Small intestine (tissue), 7 donors: ENCODE measurements around the gene CERK. TPM values are rescaled to one million over a fixed set of nuclear protein-coding genes. Genes with fewer than 3 reads are reported as not detected.
"Not testable (repeated sequence)": the region's sequence is repeated elsewhere in the genome, so short reads cannot be mapped to it uniquely, and the experiment has no call there.

Source experiments
- DNase-seq, 2 donors: peaks; one replicate each; pipeline versions ENCODE4 v3.0.0 to v3.0.0-alpha.2; 2013
- FAIRE-seq: peaks from 2 replicates; lab custom pipeline; 2012; peaks lifted over from hg19 to GRCh38; lab: Jason Lieb, UNC
- H3K27ac ChIP-seq, 3 donors: one replicate each; pipeline ENCODE4 v1.5.1; 2013; ENCODE audit warnings: low read length in 2 of 3, mild to moderate bottlenecking in 2 of 3, control low read depth in 1 of 3, inconsistent platforms in 1 of 3, low read depth in 1 of 3, moderate library complexity in 1 of 3
- H3K27me3 ChIP-seq, 3 donors: one replicate each; pipeline ENCODE4 v1.6.1; 2013; ENCODE audit warnings: low read length in 3 of 3, inconsistent platforms in 1 of 3; ENCODE audit not compliant: control insufficient read depth in 3 of 3, insufficient read depth in 3 of 3
- H3K36me3 ChIP-seq, 3 donors: one replicate each; pipeline ENCODE4 v1.6.1; 2013; ENCODE audit warnings: low read length in 3 of 3, inconsistent platforms in 1 of 3, low read depth in 1 of 3, mild to moderate bottlenecking in 1 of 3, moderate library complexity in 1 of 3; ENCODE audit not compliant: control insufficient read depth in 3 of 3, insufficient read depth in 2 of 3
- H3K4me1 ChIP-seq, 3 donors: one replicate each; pipeline ENCODE4 v1.6.1; 2013; ENCODE audit warnings: low read length in 2 of 3, inconsistent platforms in 1 of 3, low read depth in 1 of 3, mild to moderate bottlenecking in 1 of 3, moderate library complexity in 1 of 3; ENCODE audit not compliant: control insufficient read depth in 3 of 3, insufficient read depth in 2 of 3
- H3K4me3 ChIP-seq, 3 donors: one replicate each; pipeline ENCODE4 v1.5.1; 2013; ENCODE audit warnings: low read length in 3 of 3, control low read depth in 1 of 3, inconsistent platforms in 1 of 3, low read depth in 1 of 3, mild to moderate bottlenecking in 1 of 3, moderate library complexity in 1 of 3
- H3K9me3 ChIP-seq, 2 donors: one replicate each; pipeline ENCODE4 v1.6.1; 2013; ENCODE audit warnings: low read depth in 1 of 2, low read length in 1 of 2; ENCODE audit not compliant: control insufficient read depth in 2 of 2, insufficient read depth in 1 of 2
- WGBS, 3 donors: extraction: QIAGEN DNeasy Blood & Tissue Kit; methylation state at CpG; one replicate each; pipeline ENCODE4 v1.1.7; 2013; 5-methylcytosine and 5-hydroxymethylcytosine counted together
- polyA plus RNA-seq, 4 donors: library from polyadenylated mRNA; stranded (reverse) in 3 of 4; unstranded in 1 of 4; fragments of 200-250 nt in 3 of 4; fragments of 120-200 nt in 1 of 4; gene quantifications; one replicate each; pipeline versions ENCODE4 v1.2.1 to v1.2.3, GENCODE V29; 2013
- donor health status: healthy with polysubstance abuse.
- donor health status: control.
- donor health status: control.
- donor health status: Bipolar disorder and iron deficiency.
- donor health status: healthy.

CERK gene
- polyA plus RNA-seq, 4 donors = 43.7 to 84.7 (median 59.7) TPM

DNA sequence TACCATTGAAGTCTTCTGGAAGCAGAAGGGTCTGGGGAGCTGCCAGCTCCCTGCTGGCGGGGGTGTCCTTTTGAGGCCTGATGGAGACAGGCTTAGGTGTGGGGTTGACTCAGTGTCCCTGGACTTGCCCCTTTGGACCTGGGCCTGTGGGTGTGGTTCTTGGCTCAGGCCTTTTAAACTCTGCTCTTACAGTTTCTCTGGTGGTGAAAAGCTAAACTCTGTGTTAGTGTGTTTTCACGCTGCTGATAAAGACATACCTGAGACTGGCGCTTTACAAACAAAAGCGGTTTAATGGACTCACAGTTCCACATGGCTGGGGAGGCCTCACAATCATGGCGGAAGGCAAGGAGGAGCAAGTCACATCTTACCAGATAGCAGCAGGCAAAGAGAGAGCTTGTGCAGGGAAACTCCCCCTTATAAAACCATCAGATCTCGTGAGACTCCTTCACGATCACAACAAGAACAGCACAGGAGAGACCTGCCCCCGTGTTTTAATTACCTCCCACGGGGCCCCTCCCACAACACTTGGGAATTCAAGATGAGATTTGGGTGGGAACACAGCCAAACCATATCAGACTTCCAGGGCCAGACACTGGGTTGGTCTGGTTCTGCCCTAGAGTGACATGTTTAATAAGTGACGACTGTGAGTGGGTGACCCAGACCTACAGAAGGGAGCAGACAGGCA, 91.4 kb downstream of the CERK start:
- FAIRE-seq (no peak), DNase-seq (peak; percentile 88 to 97)
- Histone ChIP-seq H3K36me3 (peaks cover 0 to 52% (median 0%) of the 10 kb centered on the region in 3 donors), H3K27ac (peak overlapping the region; percentile 73 to 88 (median 82)), H3K4me3 (no peak overlapping the region), H3K4me1 (peaks cover 15 to 48% (median 18%) of the 10 kb centered on the region in 3 donors), H3K27me3 (no peaks in the 10 kb centered on the region), H3K9me3 (peaks cover 0 to 13% of the 10 kb centered on the region in 2 donors)
- WGBS, 3 donors = 11 to 65% (median 38%) methylated on average over 10 of the region's 10 CpGs

DNA sequence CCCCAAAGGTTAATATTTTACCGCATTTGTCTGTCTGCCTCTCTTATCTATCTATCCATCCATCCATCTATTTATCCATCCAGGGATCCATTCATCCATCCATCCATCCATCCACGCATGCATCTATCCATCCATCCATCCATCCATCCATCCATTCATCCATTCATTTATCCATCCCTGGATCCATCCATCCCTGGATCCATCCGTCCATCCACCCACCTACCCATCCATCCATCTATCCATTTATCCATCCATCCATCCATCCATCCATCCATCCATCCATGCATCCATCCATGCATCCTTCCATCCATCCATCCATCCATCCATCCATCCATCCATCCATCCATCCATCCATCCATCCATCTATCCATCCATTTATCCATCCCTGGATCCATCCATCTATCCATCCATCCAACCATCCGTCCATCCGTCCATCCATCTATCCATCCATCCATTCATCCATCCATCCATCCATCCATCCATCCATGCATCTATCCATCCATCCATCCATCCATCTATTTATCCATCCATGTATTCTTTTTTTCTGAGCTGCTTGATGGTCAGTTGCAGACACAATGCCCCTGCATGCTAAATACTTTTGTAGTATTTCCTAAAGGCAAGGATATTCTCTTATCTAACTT, 95.1 kb downstream of the CERK start:
- DNase-seq, H3K4me3 ChIP-seq, FAIRE-seq, H3K27me3 ChIP-seq, H3K27ac ChIP-seq: not testable (repeated sequence)
- H3K9me3 ChIP-seq = peaks cover 0 to 13% of the 10 kb centered on the region in 2 donors
- 90 to 95% (median 91%) methylated on average over 5 of the region's 5 CpGs for WGBS, 3 donors
- peaks cover 0 to 59% (median 2%) of the 10 kb centered on the region in 3 donors for H3K36me3 ChIP-seq
- H3K4me1 ChIP-seq = peaks cover 9 to 57% (median 22%) of the 10 kb centered on the region in 3 donors

DNA sequence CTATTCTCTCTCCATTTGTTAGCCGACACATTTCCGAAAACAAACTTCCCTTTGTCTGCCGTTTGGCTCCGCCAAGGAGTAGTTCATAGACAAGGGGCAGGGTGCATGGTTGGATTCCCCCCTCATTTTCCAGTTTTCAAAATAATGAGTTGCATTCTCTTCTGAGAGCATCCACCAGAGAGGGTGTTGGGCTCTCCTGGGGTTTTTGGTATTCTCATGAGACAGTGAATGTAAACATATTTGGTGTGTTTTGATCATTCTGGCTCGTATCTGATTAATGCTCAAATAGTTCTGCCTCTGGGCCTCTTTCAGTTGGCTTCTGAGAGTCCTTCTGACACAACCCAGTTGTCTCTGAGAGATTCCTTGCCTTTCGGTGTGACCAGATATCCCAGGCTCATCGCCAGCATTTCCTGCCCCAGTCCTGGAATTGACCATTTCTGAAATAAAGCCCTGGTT, 96.2 kb downstream of the CERK start:
- H3K4me3 ChIP-seq = no peak overlapping the region
- H3K27me3 ChIP-seq = no peaks in the 10 kb centered on the region
- H3K27ac ChIP-seq = peak overlapping the region in 1 of 3 donors; percentile 29
- peaks cover 0 to 1% of the 10 kb centered on the region in 2 donors for H3K9me3 ChIP-seq
- H3K4me1 ChIP-seq = peaks cover 13 to 52% (median 21%) of the 10 kb centered on the region in 3 donors
- DNase-seq (no peak), FAIRE-seq (no peak)
- WGBS, 3 donors = 73 to 90% (median 85%) methylated on average over 7 of the region's 7 CpGs
- peaks cover 0 to 58% (median 2%) of the 10 kb centered on the region in 3 donors for H3K36me3 ChIP-seq

DNA sequence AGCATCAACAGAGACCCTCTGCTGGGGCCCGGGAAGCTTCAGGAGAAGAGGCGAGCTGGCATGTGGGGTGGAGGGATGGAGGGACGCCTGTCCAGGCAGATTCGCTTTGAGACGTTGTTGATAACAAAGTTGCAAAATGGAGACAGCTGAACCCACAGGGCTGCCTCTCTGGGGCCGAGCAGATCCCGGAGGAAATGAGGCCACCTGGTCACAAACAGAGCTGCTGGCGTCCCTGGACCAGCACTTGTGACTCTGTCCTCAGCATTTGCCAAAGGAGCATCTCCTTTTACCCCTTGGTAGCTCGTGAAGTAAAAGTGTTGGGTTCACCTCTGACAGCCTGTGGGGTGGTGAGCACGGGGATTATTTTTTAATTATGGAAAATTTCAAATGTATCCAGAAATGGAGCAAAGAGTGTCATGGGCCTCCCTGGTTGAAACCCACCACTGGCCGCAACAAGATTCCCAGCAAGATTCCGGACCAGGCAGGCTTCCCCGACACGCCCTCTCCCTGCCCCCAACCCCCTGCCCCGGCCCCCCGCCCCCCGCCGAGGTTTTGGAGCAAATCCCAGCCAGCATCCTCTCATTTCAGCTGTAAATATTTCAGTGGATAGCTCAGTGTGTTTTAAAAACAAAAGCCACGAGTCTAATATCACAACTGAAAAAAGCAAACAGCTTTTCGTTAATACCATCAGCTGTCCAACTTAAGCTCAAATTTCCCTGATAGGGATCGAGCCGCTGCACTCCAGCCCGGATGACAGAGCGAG, 97.6 kb downstream of the CERK start:
- peak overlapping the region in 1 of 3 donors; percentile 50 for H3K27ac ChIP-seq

DNA sequence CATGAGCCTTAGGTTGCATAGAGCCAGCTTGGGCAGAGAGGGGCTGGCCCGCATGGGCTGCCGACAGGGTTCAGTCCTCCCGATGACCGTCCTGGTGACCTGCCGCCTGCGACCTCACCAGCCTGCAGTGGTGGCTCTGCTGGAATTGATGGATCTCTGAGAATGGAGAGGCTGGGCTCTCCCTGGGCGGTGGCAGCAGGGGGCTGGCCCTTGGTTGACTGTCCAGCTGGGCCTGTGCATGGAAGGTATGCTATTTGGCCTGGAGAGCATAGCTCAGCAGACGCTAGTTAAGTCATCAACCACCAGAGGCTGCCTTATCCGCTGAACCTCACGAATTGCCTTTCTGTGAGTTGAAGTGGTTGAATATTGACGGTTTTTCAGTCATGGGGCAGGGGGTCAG, 98.2 kb downstream of the CERK start:
- no peak for DNase-seq
- H3K27me3 ChIP-seq = no peaks in the 10 kb centered on the region
- 89 to 94% (median 92%) methylated on average over 11 of the region's 11 CpGs for WGBS, 3 donors

More for the DNA sequence above, 97.6 kb downstream of the CERK start:
- Histone ChIP-seq H3K4me3 (no peak overlapping the region), H3K9me3 (no peaks in the 10 kb centered on the region), H3K27me3 (no peaks in the 10 kb centered on the region), H3K4me1 (peaks cover 7 to 43% (median 17%) of the 10 kb centered on the region in 3 donors), H3K36me3 (peaks cover 0 to 60% (median 2%) of the 10 kb centered on the region in 3 donors)
- FAIRE-seq = no peak
- WGBS, 3 donors = 69 to 86% (median 85%) methylated on average over 24 of the region's 24 CpGs
- no peak for DNase-seq

DNA sequence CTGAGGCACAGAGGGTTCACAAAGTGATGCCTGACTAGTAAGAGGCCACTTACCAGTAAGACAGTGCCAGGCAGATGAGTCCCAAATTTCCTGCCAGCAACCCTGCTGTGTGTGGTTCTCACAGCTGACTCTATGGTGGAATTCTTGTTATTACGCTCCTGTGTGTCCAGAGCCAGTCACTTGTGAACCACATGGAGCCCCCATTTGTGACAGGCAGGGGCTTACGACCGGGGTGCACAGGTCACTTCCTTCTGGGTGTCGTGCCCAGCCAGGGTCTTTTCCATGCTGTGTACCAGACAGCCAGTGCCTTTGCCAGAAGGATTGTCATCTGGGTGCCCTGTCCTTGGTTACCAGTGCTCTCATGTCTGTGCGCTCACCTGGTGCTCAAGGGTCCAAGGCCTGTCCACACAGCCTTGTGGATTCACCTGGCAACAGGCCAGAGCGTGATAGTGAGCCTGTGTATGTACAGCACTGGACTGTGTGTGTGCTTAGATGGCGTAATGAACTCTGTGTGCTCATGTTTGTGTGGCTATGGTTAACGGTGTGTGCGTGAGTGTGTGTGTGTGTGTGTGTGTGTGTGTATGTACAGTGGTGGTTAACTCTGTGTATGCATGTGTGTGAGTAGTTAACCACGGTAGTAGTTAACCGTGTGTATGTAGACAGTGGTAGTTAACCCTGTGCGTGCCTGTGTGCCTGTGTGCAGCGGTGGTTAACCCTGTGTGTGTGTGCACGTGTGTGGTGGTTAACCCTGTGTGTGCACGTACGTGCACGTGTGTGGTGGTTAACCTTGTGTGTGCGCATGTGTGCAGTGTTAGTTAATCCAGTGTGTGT, 99.2 kb downstream of the CERK start:
- Histone ChIP-seq H3K4me3 (no peak overlapping the region), H3K27ac (peak overlapping the region in 2 of 3 donors; percentile 54 to 74), H3K36me3 (peaks cover 0 to 61% (median 2%) of the 10 kb centered on the region in 3 donors), H3K9me3 (no peaks in the 10 kb centered on the region), H3K4me1 (peaks cover 7 to 40% (median 11%) of the 10 kb centered on the region in 3 donors), H3K27me3 (no peaks in the 10 kb centered on the region)
- WGBS, 3 donors = 68 to 71% (median 70%) methylated on average over 18 of the region's 18 CpGs
- FAIRE-seq (no peak), DNase-seq (peak; percentile 72 to 94)

More for the DNA sequence above, 98.2 kb downstream of the CERK start:
- Histone ChIP-seq H3K36me3 (peaks cover 0 to 56% (median 2%) of the 10 kb centered on the region in 3 donors), H3K9me3 (no peaks in the 10 kb centered on the region), H3K4me3 (no peak overlapping the region), H3K27ac (peak overlapping the region in 1 of 3 donors; percentile 50), H3K4me1 (peaks cover 7 to 39% (median 11%) of the 10 kb centered on the region in 3 donors)
- no peak for FAIRE-seq

DNA sequence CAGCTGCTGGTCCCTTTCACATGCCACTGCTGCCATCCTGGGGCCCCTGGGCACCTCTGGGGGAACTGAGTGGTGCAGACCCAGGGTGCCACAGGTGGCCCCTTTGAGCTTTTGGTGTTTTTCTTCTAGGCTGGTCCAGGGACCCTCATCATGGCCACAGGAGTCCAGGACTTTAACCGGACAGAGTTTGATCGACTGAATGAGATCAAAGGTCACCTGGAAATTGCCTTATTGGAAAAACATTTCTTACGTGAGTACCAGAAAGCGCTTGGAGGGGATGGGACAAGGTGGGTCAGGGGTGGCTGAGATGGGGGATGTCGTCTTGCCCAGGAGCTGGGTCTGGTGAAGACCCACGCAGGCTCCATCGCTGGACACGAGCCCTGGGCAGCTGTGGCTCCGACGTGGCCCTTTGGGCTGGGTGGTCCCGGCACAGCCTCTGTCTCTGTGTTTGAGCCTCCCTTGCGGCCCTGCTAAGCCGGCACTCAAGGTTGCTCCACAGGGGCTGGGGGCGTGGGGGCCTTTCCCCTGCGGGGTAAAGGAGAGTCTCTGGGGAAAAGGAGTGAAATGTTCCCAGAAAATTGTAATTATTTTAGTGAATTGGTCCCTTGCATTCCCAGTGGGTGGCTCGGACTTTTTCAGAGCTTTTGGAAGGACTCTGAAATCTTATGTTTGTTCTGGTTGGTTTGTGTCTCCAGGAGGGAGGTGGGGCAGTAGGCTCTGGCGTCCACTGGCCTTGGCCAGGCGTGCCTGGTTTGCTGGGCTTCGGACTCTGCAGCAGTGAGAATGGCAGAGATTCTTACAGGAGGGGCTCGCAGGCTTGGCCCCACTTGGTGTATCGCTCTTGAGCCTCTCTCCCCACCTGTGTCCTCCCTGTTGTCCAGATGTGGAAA, 100.1 kb downstream of the CERK start:
- peaks cover 0 to 69% (median 2%) of the 10 kb centered on the region in 3 donors for H3K36me3 ChIP-seq
- no peak overlapping the region for H3K4me3 ChIP-seq
- WGBS, 3 donors = 73 to 86% (median 80%) methylated on average over 21 of the region's 21 CpGs
- no peak for FAIRE-seq
- no peaks in the 10 kb centered on the region for H3K9me3 ChIP-seq
- peak overlapping the region in 2 of 3 donors; percentile 54 to 74 for H3K27ac ChIP-seq
- peak in 1 of 2 donors; percentile 59 for DNase-seq
- no peaks in the 10 kb centered on the region for H3K27me3 ChIP-seq
- peaks cover 7 to 44% (median 11%) of the 10 kb centered on the region in 3 donors for H3K4me1 ChIP-seq
